Sigmoid colon (tissue), 4 donors: Measurements from ENCODE around the gene ARHGAP8.

Source experiments
- CTCF ChIP-seq, 4 experiments: fragments of 450-650 bp in 3 of 4; fragments of 200-600 bp in 1 of 4; IDR thresholded peaks; one replicate each; pipeline ENCODE4 v1.5.1; 2016 to 2019; ENCODE audit warnings: antibody characterized with exemption in 4 of 4, mild to moderate bottlenecking in 3 of 4, moderate library complexity in 2 of 4
- EP300 ChIP-seq, 4 donors: sonication (generic); formaldehyde crosslinking; IDR thresholded peaks; one replicate each; pipeline ENCODE4 v1.6.1; 2017; ENCODE audit warnings: antibody characterized with exemption in 4 of 4
- POLR2A ChIP-seq, 2 donors: fragments of 450-650 bp; IDR thresholded peaks; one replicate each; pipeline ENCODE4 v1.6.1; 2016; ENCODE audit warnings: antibody characterized with exemption in 2 of 2, mild to moderate bottlenecking in 2 of 2, moderate library complexity in 2 of 2
- POLR2AphosphoS5 ChIP-seq, 4 donors: sonication (generic); formaldehyde crosslinking; IDR thresholded peaks; one replicate each; pipeline ENCODE4 v1.6.1; 2017; ENCODE audit warnings: antibody characterized with exemption in 4 of 4

DNA sequence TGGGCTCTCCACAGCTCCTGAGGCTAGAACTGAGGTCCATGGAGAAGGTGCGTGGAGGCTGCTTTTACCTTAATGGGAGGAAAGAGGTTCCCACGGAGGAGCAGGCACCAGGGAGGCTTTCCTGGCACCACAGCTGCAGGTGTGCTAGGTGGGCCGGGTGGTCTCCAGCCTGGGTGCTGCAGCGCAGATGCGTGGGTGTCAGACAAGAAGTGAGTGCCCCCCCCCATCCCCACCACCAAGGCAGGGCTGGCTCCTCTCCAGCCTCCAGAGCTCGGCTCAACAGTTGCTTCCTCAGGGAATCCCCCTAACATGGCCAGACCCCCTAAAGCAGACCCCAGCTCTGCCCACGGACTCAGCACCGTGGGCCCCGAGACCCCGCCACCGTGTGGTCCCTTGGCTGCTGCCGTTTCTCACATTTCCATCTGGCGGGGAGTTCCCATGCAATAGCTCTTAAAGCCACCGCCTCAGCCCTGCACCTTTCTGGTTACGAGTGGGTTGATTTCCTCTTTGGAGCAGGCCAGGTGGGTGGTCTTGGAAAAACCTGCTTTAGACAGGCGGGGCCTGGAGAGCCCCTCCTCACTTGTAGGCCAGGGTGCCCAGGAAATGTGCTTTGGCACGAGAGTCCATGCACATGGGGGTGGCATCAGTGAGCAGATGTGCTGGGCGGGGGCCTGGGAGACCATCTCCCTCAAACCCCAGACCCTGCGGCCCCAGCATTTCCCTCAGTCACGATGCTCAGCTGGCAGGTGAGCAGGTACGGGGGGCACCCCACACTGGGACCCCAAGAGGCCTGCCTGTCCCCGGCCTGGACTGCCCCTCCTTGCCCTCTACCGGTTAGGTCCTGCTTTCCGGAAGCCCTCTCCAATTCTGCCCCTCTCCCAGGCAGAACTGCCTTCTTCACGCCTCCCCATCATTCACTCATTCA lies 93.7 kb downstream of the ARHGAP8 start:
- TF ChIP-seq CTCF (IDR thresholded peaks at IDR 0.05) (no peak), POLR2AphosphoS5 (IDR thresholded peaks at IDR 0.05) (no peak), EP300 (IDR thresholded peaks at IDR 0.05) (no peak), POLR2A (IDR thresholded peaks at IDR 0.05) (no peak)
